ENCODE measurements around the gene SNX1. TPM values are rescaled to one million over a fixed set of nuclear protein-coding genes. Genes with fewer than 3 reads are reported as not detected.
A peak's percentile ranks its signal among the peaks of the same experiment; 100 is the strongest.

The SNX1 gene
- total and polyA plus RNA-seq, 2 of the 13 experiments (the other 11 are each of a cell fraction or from before 2014, with no cell fraction given), result 29.3 to 60.1 TPM

GRCh38 chr15:64072812-64073211 is 23.0 kb upstream of the SNX1 start (continued):
- no peak for TF ChIP-seq KLF11 (CRISPR knock-in tag; IDR thresholded peaks at IDR 0.05)
- TF ChIP-seq FOXP1 (IDR thresholded peaks at IDR 0.05), result peak; percentile 21; the same call in 1 of the 2 replicates
- peak; percentile 82 for TF ChIP-seq FOXP1 (CRISPR knock-in tag; IDR thresholded peaks at IDR 0.05)
- TF ChIP-seq ZNF20 (CRISPR knock-in tag; IDR thresholded peaks at IDR 0.05), result no peak
- no peak for TF ChIP-seq TP53 (CRISPR knock-in tag; conservative IDR thresholded peaks at IDR 0.05)
- TF ChIP-seq KMT2A (CRISPR knock-in tag; IDR thresholded peaks at IDR 0.05), result no peak
- TF ChIP-seq, protein P1, sequence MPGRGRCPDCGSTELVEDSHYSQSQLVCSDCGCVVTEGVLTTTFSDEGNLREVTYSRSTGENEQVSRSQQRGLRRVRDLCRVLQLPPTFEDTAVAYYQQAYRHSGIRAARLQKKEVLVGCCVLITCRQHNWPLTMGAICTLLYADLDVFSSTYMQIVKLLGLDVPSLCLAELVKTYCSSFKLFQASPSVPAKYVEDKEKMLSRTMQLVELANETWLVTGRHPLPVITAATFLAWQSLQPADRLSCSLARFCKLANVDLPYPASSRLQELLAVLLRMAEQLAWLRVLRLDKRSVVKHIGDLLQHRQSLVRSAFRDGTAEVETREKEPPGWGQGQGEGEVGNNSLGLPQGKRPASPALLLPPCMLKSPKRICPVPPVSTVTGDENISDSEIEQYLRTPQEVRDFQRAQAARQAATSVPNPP (CRISPR knock-in tag; IDR thresholded peaks at IDR 0.05), result 0 out of 2 replicates have a peak, but pooled peaks have one; percentile 44
- no peak for TF ChIP-seq SMYD3 (CRISPR knock-in tag; IDR thresholded peaks at IDR 0.05)
- no peak for TF ChIP-seq GPN1 (CRISPR knock-in tag; IDR thresholded peaks at IDR 0.05; ENCODE audit: borderline replicate concordance)
- TF ChIP-seq NR0B2 (CRISPR knock-in tag; IDR thresholded peaks at IDR 0.05), result no peak
- no peak for TF ChIP-seq POLR2AphosphoS5 (IDR thresholded peaks at IDR 0.05; ENCODE audit: low read depth, low read length)
- peak; percentile 95 for TF ChIP-seq TBL1XR1 (IDR thresholded peaks at IDR 0.05; ENCODE audit: borderline replicate concordance, low read length, partially characterized antibody)
- TF ChIP-seq ZNF703 (CRISPR knock-in tag; IDR thresholded peaks at IDR 0.05; ENCODE audit: borderline replicate concordance), result no peak
- TF ChIP-seq ZNF639 (CRISPR knock-in tag; conservative IDR thresholded peaks at IDR 0.05), result no peak
- no peak for TF ChIP-seq EEA1 (CRISPR knock-in tag; IDR thresholded peaks at IDR 0.05; ENCODE audit: borderline replicate concordance)
- TF ChIP-seq ZKSCAN8 (CRISPR knock-in tag; IDR thresholded peaks at IDR 0.05; ENCODE audit: borderline replicate concordance), result peak; percentile 75; the same call in 1 of the 2 replicates
- peak; percentile 40; the same call in 1 of the 2 replicates for TF ChIP-seq ZFP36L1 (CRISPR knock-in tag; IDR thresholded peaks at IDR 0.05)
- no peak for TF ChIP-seq SUZ12 (IDR thresholded peaks at IDR 0.05; ENCODE audit: low read depth, low read length)
- no peak for TF ChIP-seq ZNF616 (CRISPR knock-in tag; IDR thresholded peaks at IDR 0.05; ENCODE audit: low read depth)
- no peak for TF ChIP-seq SMARCE1 (IDR thresholded peaks at IDR 0.05; ENCODE audit: borderline replicate concordance)
- TF ChIP-seq MIXL1 (CRISPR knock-in tag; IDR thresholded peaks at IDR 0.05), result peak; percentile 91
- TF ChIP-seq ZNF646 (CRISPR knock-in tag; IDR thresholded peaks at IDR 0.05), result no peak
- peak; percentile 92 for TF ChIP-seq HHEX (CRISPR knock-in tag; IDR thresholded peaks at IDR 0.05)
- TF ChIP-seq ZNF414 (CRISPR knock-in tag; IDR thresholded peaks at IDR 0.05), result no peak

Measured in HepG2 (cell line).